IMR-90 (cell line): ENCODE results near the gene CABP1. TPM values are rescaled to one million over a fixed set of nuclear protein-coding genes. Genes with fewer than 3 reads are reported as not detected.

Experiments
- ATAC-seq: fragments of 200-7000 bp; cut with Tn5 transposase; 2 replicates; pipeline ENCODE4 v1.9.1; 2020; ENCODE audit warnings: low read depth, mild to moderate bottlenecking, moderate library complexity
- BruUV-seq: library from RNA; stranded (reverse); fragments of 400-500 nt; replicated peaks from 2 replicates; lab custom pipeline; 2021; lab: Mats Ljungman, UMichigan
- CTCF ChIA-PET: fragments of 300-600 bp; formaldehyde crosslinking; extraction: SDS; loops from one replicate; lab custom pipeline; 2021; ENCODE audit warnings: antibody characterized with exemption; lab: Yijun Ruan, JAX
- POLR2A ChIA-PET: fragments of 300-600 bp; sonication (Branson Sonifier 250); formaldehyde crosslinking; loops from one replicate; lab custom pipeline; 2022; ENCODE audit warnings: antibody characterized with exemption; ENCODE audit not compliant: unreplicated experiment; lab: Charles Lee
- DNase-seq: peaks from one replicate; pipeline ENCODE4 v3.0.0; 2013
- H2AFZ ChIP-seq: replicated peaks from 2 replicates; pipeline ENCODE3; 2013; ENCODE audit warnings: low read length, mild to moderate bottlenecking; ENCODE audit not compliant: poor library complexity
- H2AK5ac ChIP-seq: 2 replicates; pipeline ENCODE4 v1.6.1; 2013; ENCODE audit warnings: low read depth, low read length, inconsistent platforms
- H2AK9ac ChIP-seq: replicated peaks from 2 replicates; pipeline ENCODE3; 2013; ENCODE audit warnings: mild to moderate bottlenecking, low read depth, low read length, moderate library complexity; ENCODE audit not compliant: poor library complexity
- H2BK120ac ChIP-seq: 2 replicates; pipeline ENCODE4 v1.6.1; 2013; ENCODE audit warnings: low read depth, low read length, inconsistent platforms
- H2BK15ac ChIP-seq: 3 replicates; pipeline ENCODE4 v1.6.1; 2013; ENCODE audit warnings: low read depth, low read length, inconsistent platforms
- H2BK20ac ChIP-seq: 2 replicates; pipeline ENCODE4 v1.6.1; 2013; ENCODE audit warnings: low read depth, mild to moderate bottlenecking, inconsistent platforms, low read length, moderate library complexity
- H2BK5ac ChIP-seq: 2 replicates; pipeline ENCODE4 v1.6.1; 2013; ENCODE audit warnings: mild to moderate bottlenecking, low read depth, low read length, inconsistent platforms; ENCODE audit not compliant: poor library complexity, severe bottlenecking
- H3K14ac ChIP-seq: replicated peaks from 2 replicates; pipeline ENCODE4 v1.6.1; 2013; ENCODE audit warnings: low read depth, low read length, inconsistent platforms
- H3K18ac ChIP-seq: 2 replicates; pipeline ENCODE4 v1.6.1; 2013; ENCODE audit warnings: low read depth, low read length, control low read depth
- H3K23ac ChIP-seq: 2 replicates; pipeline ENCODE4 v1.6.1; 2013; ENCODE audit warnings: low read depth, low read length, inconsistent platforms
- H3K27ac ChIP-seq: 2 replicates; pipeline ENCODE4 v1.5.1; 2013; ENCODE audit warnings: mild to moderate bottlenecking, control low read depth, low read length; ENCODE audit not compliant: insufficient read depth
- H3K27me3 ChIP-seq: 2 replicates; pipeline ENCODE4 v1.6.1; 2013; ENCODE audit warnings: low read length; ENCODE audit not compliant: control insufficient read depth, insufficient read depth
- H3K36me3 ChIP-seq: 2 replicates; pipeline ENCODE4 v1.6.1; 2013; ENCODE audit warnings: low read length, mixed read lengths; ENCODE audit not compliant: control insufficient read depth, insufficient read depth
- H3K4ac ChIP-seq: 2 replicates; pipeline ENCODE4 v1.6.1; 2013; ENCODE audit warnings: low read depth, low read length, inconsistent platforms
- H3K4me1 ChIP-seq: 2 replicates; pipeline ENCODE4 v1.6.1; 2013; ENCODE audit warnings: low read length, mixed read lengths; ENCODE audit not compliant: control insufficient read depth, insufficient read depth
- H3K4me2 ChIP-seq: 2 replicates; pipeline ENCODE4 v1.6.1; 2013; ENCODE audit warnings: low read depth, mild to moderate bottlenecking, control low read depth, low read length, moderate library complexity
- H3K4me3 ChIP-seq: 2 replicates; pipeline ENCODE4 v1.5.1; 2013; ENCODE audit warnings: low read depth, mild to moderate bottlenecking, control low read depth, low read length, moderate library complexity; ENCODE audit not compliant: insufficient read depth
- H3K56ac ChIP-seq: 2 replicates; pipeline ENCODE4 v1.6.1; 2013; ENCODE audit warnings: low read length, inconsistent platforms; ENCODE audit not compliant: insufficient read depth; ENCODE audit errors: extremely low read depth
- H3K79me1 ChIP-seq, 2 experiments: 2 replicates each; pipeline ENCODE4 v1.6.1; 2013; ENCODE audit warnings: low read length in 2 of 2, inconsistent platforms in 1 of 2, low read depth in 1 of 2
- H3K9ac ChIP-seq: 2 replicates; pipeline ENCODE4 v1.6.1; 2013; ENCODE audit warnings: low read depth, low read length, control low read depth
- H3K9me1 ChIP-seq: 2 replicates; pipeline ENCODE4 v1.6.1; 2013; ENCODE audit warnings: low read length, inconsistent platforms; ENCODE audit not compliant: insufficient read depth
- H3K9me3 ChIP-seq: 2 replicates; pipeline ENCODE4 v1.6.1; 2013; ENCODE audit warnings: low read length; ENCODE audit not compliant: control insufficient read depth, insufficient read depth
- H4K20me1 ChIP-seq: 2 replicates; pipeline ENCODE4 v1.6.1; 2013; ENCODE audit warnings: low read length, inconsistent platforms; ENCODE audit not compliant: insufficient read depth
- H4K5ac ChIP-seq: 2 replicates; pipeline ENCODE4 v1.6.1; 2013; ENCODE audit warnings: mild to moderate bottlenecking, low read depth, low read length, control low read depth
- H4K8ac ChIP-seq, 2 experiments: 2 replicates each; pipeline ENCODE4 v1.6.1; 2013; ENCODE audit warnings: low read depth in 2 of 2, low read length in 2 of 2, control low read depth in 1 of 2, inconsistent platforms in 1 of 2
- H4K91ac ChIP-seq: 2 replicates; pipeline ENCODE4 v1.6.1; 2013; ENCODE audit warnings: low read depth, low read length, inconsistent platforms; ENCODE audit not compliant: insufficient read depth
- CEBPB ChIP-seq: IDR thresholded peaks from 2 replicates; pipeline ENCODE4 v1.6.1; 2012; ENCODE audit warnings: low read depth, low read length, improper control_type of control experiment
- CHD1 ChIP-seq: IDR thresholded peaks from 2 replicates; pipeline ENCODE4 v1.6.1; 2012; ENCODE audit warnings: low read depth, low read length, improper control_type of control experiment
- FOS ChIP-seq: fragments of 150-350 bp; IDR thresholded peaks from 2 replicates; pipeline ENCODE4 v1.6.1; 2016; ENCODE audit warnings: low read depth, low read length
- MAFK ChIP-seq: IDR thresholded peaks from 2 replicates; pipeline ENCODE4 v1.6.1; 2012; ENCODE audit warnings: low read depth, low read length, improper control_type of control experiment
- MAZ ChIP-seq: IDR thresholded peaks from 2 replicates; pipeline ENCODE4 v1.6.1; 2012; ENCODE audit warnings: low read depth, mild to moderate bottlenecking, low read length, improper control_type of control experiment, moderate library complexity, borderline replicate concordance
- MXI1 ChIP-seq: IDR thresholded peaks from 2 replicates; pipeline ENCODE4 v1.6.1; 2012; ENCODE audit warnings: low read depth, mild to moderate bottlenecking, low read length, moderate library complexity, borderline replicate concordance
- NFE2L2 ChIP-seq: fragments of 150-350 bp; IDR thresholded peaks from 2 replicates; pipeline ENCODE4 v1.6.1; 2016; ENCODE audit warnings: low read depth, mild to moderate bottlenecking, low read length
- POLR2A ChIP-seq: IDR thresholded peaks from 2 replicates; pipeline ENCODE4 v1.6.1; 2012; ENCODE audit warnings: mild to moderate bottlenecking, low read depth, low read length
- RAD21 ChIP-seq: IDR thresholded peaks from 2 replicates; pipeline ENCODE4 v1.6.1; 2012; ENCODE audit warnings: low read length, improper control_type of control experiment
- RCOR1 ChIP-seq: IDR thresholded peaks from 2 replicates; pipeline ENCODE4 v1.6.1; 2012; ENCODE audit warnings: mild to moderate bottlenecking, low read length, improper control_type of control experiment; ENCODE audit not compliant: insufficient replicate concordance
- RFX5 ChIP-seq: IDR thresholded peaks from 2 replicates; pipeline ENCODE4 v1.8.0; 2012; ENCODE audit warnings: low read depth, mild to moderate bottlenecking, low read length, moderate library complexity
- WGBS, 2 experiments: methylation state at CpG; one replicate each; pipeline versions ENCODE4 v1.1.5 to v1.1.7; 2013; ENCODE audit warnings: missing lambda C conversion rate in 2 of 2; ENCODE audit not compliant: insufficient read length in 1 of 2; ENCODE audit errors: extremely low coverage in 2 of 2; 5-methylcytosine and 5-hydroxymethylcytosine counted together
- dilution Hi-C: fragments of 300-500 bp; cut with HindIII; formaldehyde crosslinking; loops from one replicate; pipeline ENCODE4 v1.14.3; 2018; ENCODE audit warnings: low sequenced_read_pairs; ENCODE audit not compliant: unreplicated experiment
- in situ Hi-C: fragments of 300-500 bp; cut with MboI; formaldehyde crosslinking; loops from 3 replicates; pipeline ENCODE4 v1.14.3; 2019; ENCODE audit warnings: low sequenced_read_pairs, inconsistent platforms, mixed read lengths
- intact Hi-C: fragments of 100-400 bp; cut with micrococcal nuclease; formaldehyde crosslinking; loops from 2 replicates; pipeline ENCODE4 v1.10.0; 2022
- polyA plus RNA-seq, 3 experiments: library from polyadenylated mRNA; depleted of rRNA; stranded (reverse); fragments of >200 nt; gene quantifications; 2 replicates each; pipeline ENCODE4 v1.2.3, GENCODE V29; 2012; ENCODE audit warnings: low replicate concordance in 1 of 3
- total RNA-seq: library from RNA; depleted of rRNA; stranded (reverse); fragments of >200 nt; gene quantifications from 2 replicates; pipeline ENCODE4 v1.2.3, GENCODE V29; 2012
- TF ChIP-seq, protein P1 (sequence below): fragments of 150-350 bp; IDR thresholded peaks from 2 replicates; pipeline ENCODE4 v1.6.1; 2016; ENCODE audit warnings: low read depth, mild to moderate bottlenecking, low read length, moderate library complexity, borderline replicate concordance
- TF ChIP-seq, protein P2 (sequence below): conservative IDR thresholded peaks from 2 replicates; pipeline ENCODE4 v1.5.1; 2012; ENCODE audit warnings: mild to moderate bottlenecking, low read depth, low read length, improper control_type of control experiment
- TF ChIP-seq, protein P3 (sequence below): fragments of 150-350 bp; IDR thresholded peaks from 2 replicates; pipeline ENCODE4 v1.6.1; 2017; ENCODE audit warnings: mild to moderate bottlenecking, antibody characterized with exemption, low read length, low read depth

CABP1 gene
- total and polyA plus RNA-seq, 2 of the 4 experiments (the other 2 are of a cell fraction): 0.54 to 1.1 TPM

DNA sequence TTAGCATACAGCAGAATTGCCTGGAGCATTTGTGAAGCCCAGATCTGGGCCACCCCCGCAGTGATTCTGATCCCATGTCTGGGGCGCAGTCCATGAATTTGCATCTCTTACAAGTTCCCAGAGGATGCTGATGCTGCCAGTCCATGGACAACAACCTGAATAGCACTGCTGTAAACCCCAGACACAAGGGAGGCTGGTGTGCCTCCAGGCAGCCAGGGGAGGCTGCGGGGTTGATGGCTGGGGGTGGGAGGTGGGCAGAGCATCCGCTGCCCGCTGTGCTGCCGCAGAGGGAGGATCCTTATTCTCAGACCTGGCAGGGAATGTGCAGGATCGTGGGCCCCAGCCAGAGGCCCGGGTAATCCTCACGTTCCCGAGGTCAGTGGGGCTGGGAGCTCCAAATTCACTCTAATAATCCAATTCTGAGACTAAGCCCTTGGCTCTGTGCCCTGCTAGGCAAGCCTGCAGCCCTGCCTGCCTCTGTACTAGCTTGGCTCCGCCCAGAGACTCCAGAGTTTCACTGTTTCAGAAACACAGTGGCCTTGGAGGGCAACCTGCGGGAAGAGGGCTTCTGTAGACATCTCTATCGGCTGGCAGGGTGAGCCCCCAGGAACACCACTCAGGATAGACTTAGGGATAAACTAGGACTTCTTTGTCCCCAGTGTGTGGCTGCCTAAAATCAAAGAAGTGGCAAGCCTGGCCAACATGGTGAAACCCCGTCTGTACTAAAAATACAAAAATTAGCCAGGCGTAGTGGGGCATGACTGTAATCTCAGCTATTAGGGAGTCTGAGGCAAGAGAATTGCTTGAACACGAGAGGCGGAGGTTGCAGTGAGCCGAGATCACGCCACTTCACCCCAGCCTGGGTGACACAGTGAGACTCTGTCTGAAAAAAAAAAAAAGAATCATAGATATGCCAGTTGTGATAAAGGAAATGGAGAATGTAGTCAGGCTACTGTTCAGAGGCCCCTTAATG lies 28.7 kb downstream of the CABP1 start:
- Histone ChIP-seq H2AFZ (peak overlapping the region; percentile 68), H3K27me3 (peaks cover 13% of the 10 kb centered on the region), H2BK5ac (no peak overlapping the region), H3K23ac (no peak overlapping the region), H3K18ac (no peak overlapping the region), H2BK15ac (no peak overlapping the region), H2BK20ac (no peak overlapping the region), H3K4ac (no peak overlapping the region), H3K9me1 (no peaks in the 10 kb centered on the region), H3K4me3 (no peak overlapping the region), H4K8ac (no peak overlapping the region), H3K79me1 (no peaks in the 10 kb centered on the region), H3K14ac (no peak overlapping the region), H3K27ac (no peak overlapping the region), H4K20me1 (no peaks in the 10 kb centered on the region), H3K4me1 (no peaks in the 10 kb centered on the region), H4K91ac (no peak overlapping the region), H3K9ac (no peak overlapping the region), H3K56ac (no peak overlapping the region), H4K5ac (no peak overlapping the region), H3K36me3 (no peaks in the 10 kb centered on the region), H3K4me2 (no peak overlapping the region), H3K9me3 (no peaks in the 10 kb centered on the region), H2AK9ac (no peak overlapping the region), H2AK5ac (no peak overlapping the region), H2BK120ac (no peak overlapping the region)
- BruUV-seq: no TSS peak
- intact Hi-C loops: no loop called here
- 48% methylated on average over 8 of the region's 19 CpGs; no CpG with 5 or more reads in 1 of the 2 experiments for WGBS, 2 experiments
- DNase-seq (no peak), ATAC-seq (peak; percentile 82)
- ChIA-PET POLR2A (no interaction called here), CTCF (interaction anchor here (0.6 kb wide), 1 partner anchor 276 kb away, joined by 3 read pairs; no protein-coding TSS in a partner anchor)
- dilution Hi-C loops: no loop called here
- in situ Hi-C loops: no loop called here
- no peak for TF ChIP-seq MXI1
- no peak for TF ChIP-seq CHD1
- TF ChIP-seq, protein P1, sequence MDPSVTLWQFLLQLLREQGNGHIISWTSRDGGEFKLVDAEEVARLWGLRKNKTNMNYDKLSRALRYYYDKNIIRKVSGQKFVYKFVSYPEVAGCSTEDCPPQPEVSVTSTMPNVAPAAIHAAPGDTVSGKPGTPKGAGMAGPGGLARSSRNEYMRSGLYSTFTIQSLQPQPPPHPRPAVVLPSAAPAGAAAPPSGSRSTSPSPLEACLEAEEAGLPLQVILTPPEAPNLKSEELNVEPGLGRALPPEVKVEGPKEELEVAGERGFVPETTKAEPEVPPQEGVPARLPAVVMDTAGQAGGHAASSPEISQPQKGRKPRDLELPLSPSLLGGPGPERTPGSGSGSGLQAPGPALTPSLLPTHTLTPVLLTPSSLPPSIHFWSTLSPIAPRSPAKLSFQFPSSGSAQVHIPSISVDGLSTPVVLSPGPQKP: no peak
- no peak for TF ChIP-seq RFX5
- no peak for TF ChIP-seq FOS
- no peak for TF ChIP-seq MAZ
- no peak for TF ChIP-seq RAD21
- no peak for TF ChIP-seq POLR2A
- TF ChIP-seq MAFK: no peak
- TF ChIP-seq NFE2L2: no peak
- TF ChIP-seq RCOR1: no peak
- no peak for TF ChIP-seq CEBPB
- TF ChIP-seq, protein P2, sequence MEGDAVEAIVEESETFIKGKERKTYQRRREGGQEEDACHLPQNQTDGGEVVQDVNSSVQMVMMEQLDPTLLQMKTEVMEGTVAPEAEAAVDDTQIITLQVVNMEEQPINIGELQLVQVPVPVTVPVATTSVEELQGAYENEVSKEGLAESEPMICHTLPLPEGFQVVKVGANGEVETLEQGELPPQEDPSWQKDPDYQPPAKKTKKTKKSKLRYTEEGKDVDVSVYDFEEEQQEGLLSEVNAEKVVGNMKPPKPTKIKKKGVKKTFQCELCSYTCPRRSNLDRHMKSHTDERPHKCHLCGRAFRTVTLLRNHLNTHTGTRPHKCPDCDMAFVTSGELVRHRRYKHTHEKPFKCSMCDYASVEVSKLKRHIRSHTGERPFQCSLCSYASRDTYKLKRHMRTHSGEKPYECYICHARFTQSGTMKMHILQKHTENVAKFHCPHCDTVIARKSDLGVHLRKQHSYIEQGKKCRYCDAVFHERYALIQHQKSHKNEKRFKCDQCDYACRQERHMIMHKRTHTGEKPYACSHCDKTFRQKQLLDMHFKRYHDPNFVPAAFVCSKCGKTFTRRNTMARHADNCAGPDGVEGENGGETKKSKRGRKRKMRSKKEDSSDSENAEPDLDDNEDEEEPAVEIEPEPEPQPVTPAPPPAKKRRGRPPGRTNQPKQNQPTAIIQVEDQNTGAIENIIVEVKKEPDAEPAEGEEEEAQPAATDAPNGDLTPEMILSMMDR: no peak
- TF ChIP-seq, protein P3, sequence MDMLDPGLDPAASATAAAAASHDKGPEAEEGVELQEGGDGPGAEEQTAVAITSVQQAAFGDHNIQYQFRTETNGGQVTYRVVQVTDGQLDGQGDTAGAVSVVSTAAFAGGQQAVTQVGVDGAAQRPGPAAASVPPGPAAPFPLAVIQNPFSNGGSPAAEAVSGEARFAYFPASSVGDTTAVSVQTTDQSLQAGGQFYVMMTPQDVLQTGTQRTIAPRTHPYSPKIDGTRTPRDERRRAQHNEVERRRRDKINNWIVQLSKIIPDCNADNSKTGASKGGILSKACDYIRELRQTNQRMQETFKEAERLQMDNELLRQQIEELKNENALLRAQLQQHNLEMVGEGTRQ: no peak
